Inflammatory macrophage treated with lipopolysaccharide for 1 hour (primary cell): ENCODE data around the gene C1orf122.
A peak's percentile ranks its signal among the peaks of the same experiment; 100 is the strongest.

ENCODE experiments used
- DNase-seq, 2 donors: peaks; one replicate each; pipeline ENCODE4 v3.0.0-alpha.2; 2020 to 2022

Gene C1orf122

DNA sequence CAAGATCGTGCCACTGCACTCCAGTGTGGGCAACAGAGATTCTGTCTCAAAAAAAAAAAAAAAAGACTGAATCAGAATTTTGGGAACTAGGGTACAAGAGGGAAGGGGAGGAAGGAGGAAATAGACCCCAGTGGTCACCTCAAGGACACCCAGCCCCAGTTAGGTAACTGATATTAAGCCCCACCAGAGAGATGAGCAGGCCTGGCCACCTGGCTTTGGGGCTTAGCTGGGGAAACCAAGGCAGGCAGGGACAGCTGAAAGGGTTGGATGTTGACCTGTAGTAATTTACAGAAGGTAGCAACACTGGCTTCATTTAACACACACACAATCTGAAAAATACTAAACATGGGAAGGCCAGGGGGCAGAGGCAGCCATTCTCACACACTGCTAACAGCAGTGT lies 5.2 kb upstream of the C1orf122 start:
- no peak for DNase-seq

DNA sequence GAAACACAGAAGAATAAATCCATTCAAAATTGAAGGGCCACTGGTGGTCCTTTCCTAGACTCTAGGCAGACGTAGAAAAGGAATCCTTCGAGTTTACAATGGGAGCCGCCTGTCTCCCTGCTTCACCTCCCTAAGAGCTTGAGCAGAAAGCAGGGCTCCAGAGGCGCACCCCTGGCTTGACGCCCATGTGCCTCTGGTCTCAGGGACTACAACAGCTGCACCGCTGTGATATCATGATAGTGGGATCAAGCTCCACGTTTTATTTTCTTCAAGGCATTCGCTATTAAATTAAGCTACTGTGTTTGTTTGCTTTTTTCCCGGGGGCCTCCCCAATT lies 403 bp upstream of the C1orf122 start:
- no peak for DNase-seq

DNA sequence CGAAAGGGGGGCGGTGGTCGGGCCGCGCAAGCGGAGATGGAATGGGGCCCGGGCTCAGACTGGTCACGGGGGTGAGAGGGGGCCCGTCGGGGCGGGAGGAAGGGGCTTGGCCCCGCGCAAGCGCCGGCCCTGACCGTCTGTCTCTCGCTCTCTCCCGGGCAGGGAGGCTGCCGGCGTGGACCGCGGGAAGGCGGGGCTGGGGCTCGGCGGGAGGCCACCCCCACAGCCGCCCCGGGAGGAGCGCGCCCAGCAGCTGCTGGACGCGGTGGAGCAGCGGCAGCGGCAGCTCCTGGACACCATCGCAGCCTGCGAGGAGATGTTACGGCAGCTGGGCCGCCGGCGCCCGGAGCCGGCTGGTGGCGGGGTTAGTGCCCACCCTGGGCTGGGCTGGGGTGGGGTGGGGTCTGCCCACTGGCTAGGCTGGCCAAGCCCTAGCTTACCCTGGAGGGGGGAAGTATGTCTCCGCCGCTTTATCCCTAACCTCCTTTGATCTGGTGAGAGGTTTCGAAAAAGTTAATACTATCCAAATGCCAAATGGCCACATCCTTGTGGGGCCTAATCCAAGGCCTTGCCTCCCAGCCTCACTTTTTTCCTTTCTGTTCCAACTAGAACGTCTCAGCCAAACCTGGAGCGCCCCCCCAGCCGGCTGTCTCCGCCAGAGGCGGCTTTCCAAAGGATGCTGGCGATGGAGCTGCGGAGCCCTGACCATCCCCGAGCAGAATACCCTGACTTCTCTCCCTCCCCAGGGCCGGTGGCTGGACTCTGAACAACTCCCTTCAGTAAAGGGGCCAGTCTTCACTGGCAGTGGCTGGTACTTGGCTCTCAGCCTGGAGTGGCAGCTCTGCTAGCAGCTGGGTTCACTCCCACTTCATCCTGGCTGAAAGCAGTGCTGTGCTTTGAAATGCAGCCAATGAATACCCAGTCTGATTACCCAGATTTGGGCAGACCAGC lies 1.1 kb downstream of the C1orf122 start:
- peak; percentile 72 to 77 for DNase-seq

DNA sequence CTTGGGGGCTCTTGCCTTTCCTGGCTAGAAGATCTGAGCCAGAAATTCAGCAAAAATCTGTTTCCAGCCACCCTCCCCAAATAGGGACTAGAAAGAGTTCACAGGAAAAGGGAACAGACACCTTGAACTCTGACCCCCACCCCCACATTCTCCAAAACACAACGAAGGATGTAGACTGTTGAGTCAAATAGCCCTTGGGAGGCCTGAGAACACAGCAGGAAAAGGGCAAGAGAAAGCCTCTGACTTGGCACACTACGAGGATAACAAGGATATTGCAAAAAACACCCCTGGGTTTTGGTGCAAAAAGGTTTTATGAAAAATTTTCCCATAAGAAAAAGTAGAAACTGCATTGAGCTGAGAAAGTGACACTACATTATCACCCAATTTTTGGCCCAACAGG lies 2.4 kb downstream of the C1orf122 start:
- peak; percentile 41 to 47 for DNase-seq

DNA sequence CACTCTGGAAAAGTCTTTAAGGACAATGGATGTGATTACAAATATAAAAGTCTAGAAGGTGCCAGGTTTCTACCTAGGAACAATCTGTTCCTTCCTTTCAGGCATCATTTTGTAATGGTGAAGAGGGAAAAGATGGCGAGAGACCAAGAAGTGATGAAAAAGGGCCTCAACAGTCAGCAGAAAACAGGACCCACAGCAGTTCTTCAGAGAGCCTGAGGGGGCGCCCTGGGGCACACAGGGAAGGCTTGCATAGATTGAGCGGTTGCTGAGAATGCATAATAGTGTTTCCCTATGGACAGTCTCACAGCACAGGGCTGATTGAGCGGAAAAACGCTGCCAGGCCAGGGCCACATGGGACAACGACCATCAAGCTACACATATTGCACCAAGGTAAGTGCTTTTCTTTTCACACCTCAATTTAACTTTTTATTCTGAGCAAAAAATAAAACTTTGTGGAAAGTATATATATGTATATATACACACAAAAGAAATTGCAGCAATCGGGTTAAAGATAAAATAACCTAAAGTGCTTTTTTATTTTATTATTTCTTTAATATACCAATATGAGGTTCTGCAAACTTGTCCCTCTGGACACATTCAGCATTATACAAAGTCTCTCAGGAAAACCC lies 3.6 kb downstream of the C1orf122 start:
- peak; percentile 80 to 93 for DNase-seq

DNA sequence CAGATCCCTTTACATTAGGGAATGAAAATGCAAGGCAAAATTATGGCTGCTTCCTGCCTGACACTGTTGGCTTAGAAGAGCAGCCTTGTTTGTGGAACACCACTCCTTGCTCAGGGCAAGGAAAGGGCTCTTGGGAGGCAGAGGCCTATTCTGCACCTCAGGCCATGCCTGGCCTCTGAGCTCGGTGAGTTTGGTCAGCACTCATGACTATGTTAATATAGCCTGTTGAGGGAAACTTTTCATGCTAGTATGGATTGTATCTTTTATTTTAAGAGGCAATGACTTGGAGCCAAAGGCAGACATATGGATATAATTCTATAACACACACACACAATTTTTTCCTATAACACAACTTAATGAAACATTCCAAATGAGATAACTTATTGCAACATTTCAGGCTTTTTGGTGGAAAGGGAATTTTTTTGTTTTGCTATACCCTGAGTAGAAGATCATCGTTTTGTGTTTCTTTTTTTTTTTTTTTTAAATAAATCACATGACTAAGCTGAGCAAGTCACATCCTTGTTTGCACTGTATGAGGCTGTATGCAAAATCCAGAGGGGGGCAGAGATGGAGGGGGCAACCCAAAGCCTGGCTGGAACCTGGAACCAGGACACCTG lies 6.0 kb downstream of the C1orf122 start:
- DNase-seq, result peak; percentile 44 to 64

DNA sequence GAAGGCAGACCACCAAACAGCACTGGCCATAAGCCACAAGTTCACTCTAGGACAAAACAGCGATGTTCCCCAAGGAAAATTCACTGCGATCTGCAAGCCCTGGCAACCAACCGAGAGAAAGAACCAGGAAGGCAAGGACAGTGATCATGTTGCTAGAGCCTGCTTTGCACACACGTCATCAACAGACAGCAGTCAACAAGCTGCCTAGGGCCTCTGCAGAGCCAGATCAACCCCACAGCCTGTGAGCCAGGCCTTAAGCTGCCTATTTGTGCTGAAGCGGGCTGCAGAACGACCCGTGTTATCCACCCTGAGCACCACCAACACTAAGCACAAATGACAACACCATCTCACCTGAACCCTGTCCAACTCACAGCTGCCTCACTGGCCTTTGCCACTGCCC lies 6.7 kb downstream of the C1orf122 start:
- no peak for DNase-seq

DNA sequence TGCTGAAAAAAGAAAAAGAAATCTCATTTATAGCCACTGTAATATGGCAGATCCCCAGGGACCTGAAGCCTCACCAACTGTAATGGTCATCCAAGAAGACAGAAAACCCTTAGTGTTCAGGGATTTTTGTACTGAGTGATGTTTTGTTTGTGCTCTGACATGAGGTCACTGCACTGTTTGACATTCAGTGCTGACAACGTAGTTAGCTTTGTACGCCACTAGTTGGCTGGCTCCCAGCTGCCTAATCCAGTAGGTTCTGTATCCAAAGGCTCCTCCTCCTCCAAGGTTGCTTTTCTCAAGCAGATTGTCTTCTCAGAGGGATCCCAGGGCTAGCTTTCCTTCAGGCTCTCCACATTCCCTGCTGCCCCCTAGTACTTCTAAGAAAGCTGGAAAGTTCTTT lies 9.9 kb downstream of the C1orf122 start:
- DNase-seq, result no peak

DNA sequence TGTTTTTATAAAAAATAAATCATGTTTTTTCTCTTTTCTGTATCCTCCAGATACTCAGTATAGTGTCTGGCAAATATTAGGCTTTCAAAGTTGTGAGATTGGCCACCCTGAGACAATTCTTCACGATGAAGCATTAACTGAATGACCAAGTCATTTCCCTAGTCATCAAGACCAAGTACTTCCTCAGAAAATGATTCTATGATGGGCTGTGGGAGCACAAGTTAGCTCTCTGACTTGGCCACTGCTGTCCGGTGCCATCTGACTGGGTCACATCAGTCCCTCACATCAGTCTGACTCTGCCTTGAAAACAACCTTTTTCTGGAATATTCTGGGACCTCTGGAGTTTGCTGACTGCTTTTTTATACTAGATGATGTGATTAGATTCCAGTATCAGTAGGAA lies 13.9 kb downstream of the C1orf122 start:
- DNase-seq, result no peak

DNA sequence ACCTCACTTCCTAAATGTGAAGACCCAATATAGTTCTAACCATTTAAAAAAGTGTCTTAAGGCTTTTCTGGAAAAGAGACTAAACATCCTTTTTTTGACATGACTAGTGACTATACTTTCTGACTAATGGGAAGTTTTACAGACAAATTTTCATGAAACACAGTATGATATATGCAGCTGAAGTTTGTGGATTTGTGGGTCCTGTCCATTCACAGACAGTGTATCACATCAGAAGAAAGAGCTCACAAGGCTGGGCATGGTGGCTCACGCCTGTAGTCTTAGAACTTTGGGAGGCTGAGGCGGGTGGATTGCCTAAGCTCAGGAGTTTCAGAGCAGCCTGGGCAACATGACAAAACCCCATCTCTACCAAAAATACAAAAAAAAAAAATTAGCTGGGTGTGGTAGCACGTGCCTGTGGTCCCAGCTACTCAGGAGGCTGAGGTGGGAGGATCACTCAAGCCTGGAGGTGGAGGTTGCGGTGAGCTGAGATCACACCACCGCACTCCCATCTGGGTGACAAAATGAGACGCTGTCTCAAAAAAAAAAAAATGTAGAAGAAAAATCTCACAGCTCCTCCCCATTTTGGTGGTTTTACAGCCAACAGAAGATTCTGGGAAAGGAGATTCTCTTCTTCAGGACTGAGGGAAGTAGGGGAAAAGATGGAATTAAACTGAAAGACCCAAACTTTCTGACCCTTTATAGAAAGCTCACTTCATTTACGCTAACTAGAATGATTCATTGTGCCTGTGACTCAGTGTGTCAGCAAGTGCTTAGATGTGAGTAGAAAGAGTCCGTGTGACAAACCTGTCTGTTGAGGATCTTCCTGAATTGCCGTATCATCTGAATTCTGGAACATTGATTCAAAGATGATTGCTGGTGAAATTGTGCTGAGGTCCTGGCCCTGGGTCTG lies 15.6 kb downstream of the C1orf122 start:
- peak; percentile 60 to 84 for DNase-seq

DNA sequence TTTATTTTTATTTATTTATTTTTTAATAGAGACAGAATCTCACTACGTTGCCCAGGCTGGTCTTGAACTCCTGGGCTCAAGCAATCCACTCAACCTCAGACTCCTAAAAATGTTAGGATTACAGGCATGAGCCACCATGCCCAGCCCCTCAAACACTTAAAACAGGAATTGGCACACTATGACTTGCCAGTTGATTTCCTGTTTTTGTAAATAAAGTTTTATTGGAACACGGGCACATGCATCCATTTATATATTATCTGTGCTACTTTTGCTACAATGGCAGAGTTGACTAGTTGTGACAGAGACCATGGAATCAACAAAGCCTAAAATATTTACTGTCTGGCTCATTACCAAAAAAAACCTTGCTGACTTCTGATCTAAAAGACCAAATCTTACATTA lies 16.4 kb downstream of the C1orf122 start:
- DNase-seq, result no peak

DNA sequence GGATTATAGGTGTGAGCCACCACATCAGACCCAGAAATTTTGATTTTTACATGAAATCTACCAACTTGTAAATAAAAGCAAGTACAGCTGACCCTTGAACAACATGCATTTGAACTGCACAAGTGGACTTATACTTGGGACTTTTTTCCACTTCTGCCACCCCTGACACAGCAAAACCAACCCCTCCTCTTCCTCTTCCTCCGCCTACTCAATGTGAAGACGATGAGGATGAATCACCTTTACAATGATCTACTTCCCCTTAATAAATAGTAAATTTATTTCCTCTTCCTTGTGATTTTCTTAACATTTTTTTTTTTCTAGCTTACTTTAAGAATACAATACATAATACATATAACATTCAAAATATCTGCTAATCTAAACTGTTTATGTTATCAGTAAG lies 17.9 kb downstream of the C1orf122 start:
- DNase-seq, result peak; percentile 82 to 89

DNA sequence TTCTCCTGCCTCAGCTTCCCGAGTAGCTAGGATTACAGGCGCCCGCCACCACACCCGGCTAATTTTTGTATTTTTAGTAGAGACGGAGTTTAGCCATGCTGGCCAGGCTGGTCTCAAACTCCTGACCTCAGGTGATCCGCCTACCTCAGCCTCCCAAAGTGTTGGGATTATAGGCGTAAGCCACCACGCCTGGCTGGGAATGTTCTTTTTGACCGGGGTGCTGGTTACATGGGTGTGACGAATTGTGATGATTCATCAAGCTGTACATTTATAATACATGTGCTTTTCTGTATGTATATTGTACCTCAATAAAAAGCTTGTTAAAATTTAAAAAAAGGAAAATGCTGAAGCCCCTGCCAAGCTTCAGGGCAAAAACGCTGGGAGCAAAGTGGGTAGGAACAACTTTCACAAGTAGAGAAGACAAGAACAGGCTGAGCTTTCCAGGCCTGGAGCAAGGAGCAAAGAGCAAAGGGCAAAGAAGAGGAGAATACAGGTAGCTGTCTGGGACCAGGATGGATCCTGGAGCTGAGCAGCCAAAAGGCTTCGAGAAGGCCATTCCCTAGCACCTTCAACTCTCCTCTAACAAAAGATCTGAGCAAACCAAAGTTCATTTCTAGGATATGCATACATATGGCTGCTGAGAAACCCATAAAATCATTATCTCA lies 21.0 kb downstream of the C1orf122 start:
- DNase-seq, result no peak

DNA sequence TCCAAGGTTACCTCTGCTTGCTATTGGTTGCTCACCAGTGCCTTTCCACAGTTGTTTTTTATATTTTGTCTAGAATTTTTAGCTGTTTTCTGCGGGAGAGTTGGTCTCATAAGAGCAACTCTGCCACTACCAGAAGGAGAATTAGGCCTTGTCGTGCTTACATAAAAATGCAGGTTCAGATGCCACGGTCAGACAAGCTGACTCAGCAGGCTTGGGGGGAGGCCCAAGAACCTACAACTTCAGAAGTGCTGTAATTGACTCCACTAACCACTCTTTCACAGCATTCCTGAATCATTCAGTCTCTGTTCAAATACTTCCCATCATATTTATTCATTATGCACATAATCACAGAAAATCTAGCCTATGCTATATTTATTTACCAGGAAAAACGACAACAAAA lies 23.5 kb downstream of the C1orf122 start:
- DNase-seq, result no peak

DNA sequence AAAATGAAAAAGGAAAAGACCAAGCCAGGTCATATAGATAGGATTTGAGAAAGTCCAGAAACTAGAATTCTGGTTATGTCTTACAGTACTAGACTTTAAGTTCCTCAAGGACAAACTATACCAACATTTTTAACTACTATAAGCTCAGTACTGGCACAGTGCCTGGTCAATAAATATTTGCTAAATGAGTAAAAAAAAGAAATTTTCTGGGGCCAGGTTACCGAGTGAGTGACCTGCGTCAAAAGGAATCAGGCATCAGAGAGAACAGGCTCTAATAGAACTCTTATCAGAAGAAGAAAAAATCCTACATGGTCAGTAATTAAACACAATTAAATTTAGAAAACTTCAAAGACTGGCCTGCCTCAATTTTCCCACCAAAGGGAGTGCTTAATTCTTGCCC lies 24.2 kb downstream of the C1orf122 start:
- DNase-seq, result no peak

DNA sequence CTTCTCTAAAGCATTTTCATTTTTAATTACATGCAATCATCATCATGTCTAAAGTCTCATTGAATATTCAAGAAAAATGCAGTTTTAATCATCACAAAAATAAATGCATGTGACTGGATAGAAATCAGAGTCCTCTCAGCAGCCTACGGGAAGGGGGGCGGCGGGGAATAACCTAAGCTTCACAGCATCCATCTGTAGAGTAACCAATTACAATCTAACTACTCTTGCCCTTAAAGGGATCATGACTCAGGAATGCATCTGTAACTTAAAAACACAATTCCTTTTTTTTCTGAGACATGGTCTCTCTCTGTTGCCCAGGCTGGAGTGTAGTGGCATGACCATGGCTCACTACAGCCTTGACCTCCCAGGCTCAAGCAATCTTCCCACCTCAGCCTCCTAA lies 29.2 kb downstream of the C1orf122 start:
- no peak for DNase-seq

DNA sequence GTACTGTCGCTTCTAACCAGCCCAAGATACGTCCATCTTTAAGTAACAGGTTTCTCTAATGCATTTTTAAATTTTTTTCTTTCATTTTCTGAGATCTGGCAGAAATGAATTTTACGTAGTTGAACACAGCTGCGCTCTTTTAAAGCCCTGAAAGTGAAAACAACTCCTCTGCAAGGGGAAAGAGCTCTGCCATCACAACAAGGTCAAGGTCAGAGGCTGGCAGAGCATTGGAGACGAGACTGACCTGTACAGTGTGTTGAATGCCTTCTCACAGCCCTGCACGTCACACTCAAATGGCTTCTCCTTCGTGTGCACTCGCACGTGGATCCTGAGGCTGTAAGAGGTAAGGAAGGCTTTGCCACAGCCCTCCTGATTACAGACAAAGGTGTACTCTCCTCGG lies 32.1 kb downstream of the C1orf122 start:
- DNase-seq, result no peak

DNA sequence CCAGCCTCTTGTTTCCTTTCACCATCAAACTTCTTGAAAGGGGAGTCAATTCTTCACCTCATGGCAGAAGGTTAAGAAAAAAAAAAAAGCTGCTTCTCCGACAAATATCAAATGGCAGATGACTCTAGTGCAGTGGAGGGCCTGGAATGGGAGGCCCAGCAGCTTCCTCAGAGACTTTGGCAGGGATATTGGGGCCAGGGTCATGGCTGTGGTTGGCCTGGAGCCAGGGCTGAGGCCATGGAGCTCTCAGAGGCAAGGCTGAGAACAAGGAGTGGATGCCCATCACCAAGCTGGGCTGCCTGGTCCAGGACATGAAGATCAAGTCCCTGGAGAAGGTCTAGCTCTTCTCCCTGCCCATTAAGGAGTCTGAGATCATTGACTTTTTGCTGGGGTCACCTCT lies 33.1 kb downstream of the C1orf122 start:
- DNase-seq, result no peak

DNA sequence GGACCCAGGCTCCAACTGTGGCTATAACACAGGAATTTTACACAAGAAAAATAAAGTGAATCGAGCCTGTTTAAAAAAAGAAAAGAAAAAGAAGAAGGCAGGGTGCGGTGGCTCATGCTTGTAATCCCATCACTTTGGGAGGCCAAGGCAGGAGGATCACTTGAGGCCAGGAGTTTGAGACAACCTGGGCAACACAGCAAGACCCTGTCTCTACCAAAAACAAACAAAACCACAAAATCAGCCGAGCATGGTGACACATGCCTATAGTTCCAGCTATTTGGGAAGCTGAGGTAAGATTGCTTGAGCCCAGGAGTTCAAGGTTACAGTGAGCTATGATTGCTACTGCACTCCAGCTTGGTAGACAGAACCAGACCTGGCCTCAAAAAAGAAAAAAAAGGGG lies 34.1 kb downstream of the C1orf122 start:
- no peak for DNase-seq

DNA sequence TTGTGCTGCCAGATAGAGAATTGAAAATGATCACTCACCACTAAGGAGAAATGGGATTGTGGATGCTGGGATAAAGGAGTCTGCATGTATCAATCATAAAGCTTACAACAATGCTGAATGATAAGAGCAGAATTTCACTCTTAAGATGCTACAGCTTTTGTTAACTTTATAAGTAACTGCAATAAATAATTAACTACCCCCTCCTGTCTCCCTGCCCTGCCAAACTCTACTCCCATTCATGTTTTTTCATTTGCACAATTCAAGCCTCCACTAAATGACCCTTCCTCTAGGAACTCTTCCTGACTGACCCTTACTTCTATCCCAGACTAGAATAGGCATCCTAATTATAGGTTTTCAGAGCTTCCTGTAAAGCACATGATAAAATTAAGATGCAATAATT lies 36.9 kb downstream of the C1orf122 start:
- no peak for DNase-seq

DNA sequence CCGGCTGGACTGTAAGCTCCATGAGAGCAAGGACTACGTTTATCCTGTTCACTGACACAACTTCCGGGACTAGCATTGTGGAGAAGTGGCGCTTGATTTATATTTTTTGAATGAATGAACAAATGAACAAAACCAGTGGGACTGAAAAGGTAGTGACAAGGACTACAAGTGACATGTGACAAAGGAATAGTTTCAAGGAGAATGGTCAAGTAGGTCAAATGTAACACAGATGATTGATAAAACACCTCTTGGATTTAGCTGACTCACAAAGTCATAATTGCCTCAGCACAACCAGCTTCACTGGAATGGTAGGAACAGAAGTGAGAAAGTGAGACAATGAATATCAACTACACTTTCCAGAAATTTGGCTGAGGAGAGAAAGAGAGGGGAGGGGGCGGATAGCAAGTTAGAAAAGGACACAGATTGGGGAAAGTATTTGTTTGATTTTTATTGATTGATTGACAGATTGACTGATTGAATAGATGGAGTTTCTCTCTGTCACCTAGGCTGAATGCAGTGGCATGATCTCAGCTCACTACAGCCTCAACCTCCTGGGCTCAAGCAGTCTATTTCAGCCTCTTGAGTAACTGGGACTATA lies 37.6 kb downstream of the C1orf122 start:
- DNase-seq, result peak in 1 of 2 donors; percentile 44

DNA sequence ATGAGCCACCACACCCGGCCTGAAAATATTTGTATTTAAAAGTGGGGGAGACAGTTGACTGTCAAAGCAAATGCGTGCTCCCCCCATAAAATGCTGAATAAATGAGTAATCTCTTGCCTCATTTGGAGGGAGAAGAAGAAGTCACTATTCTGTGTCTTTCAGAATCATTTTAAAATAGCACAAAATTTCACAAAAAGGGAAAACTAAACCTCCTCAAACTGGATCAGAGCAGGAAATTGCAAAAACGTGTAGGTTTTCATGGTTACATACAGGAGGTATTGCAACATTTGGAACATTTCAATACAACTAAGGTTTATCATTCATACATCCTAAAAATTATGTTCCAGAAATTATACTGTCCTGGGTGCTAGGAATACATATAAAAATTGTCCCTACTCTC lies 38.2 kb downstream of the C1orf122 start:
- peak; percentile 96 to 98 for DNase-seq
